Naive B cell (primary cell): Measurements from ENCODE around the gene KCNJ13. TPM values are rescaled to one million over a fixed set of nuclear protein-coding genes. Genes with fewer than 3 reads are reported as not detected.

Source experiments
- ATAC-seq, 2 donors: fragments of 150-1000 bp; cut with Tn5 transposase; 2 replicates each; pipeline ENCODE4 v1.10.0; 2021; ENCODE audit warnings: low read depth in 2 of 2, mild to moderate bottlenecking in 2 of 2, moderate library complexity in 2 of 2
- DNase-seq: peaks from one replicate; pipeline ENCODE4 v3.0.0; 2022
- H3K27ac Mint-ChIP-seq, 6 donors: one replicate each; pipeline ENCODE4 v1.8.0; 2020 to 2022; ENCODE audit warnings: mild to moderate bottlenecking in 6 of 6, mixed read lengths in 6 of 6, moderate library complexity in 5 of 6, inconsistent platforms in 2 of 6
- H3K27me3 Mint-ChIP-seq, 3 donors: one replicate each; pipeline ENCODE4 v1.8.0; 2021 to 2022; ENCODE audit warnings: mixed read lengths in 3 of 3, mild to moderate bottlenecking in 1 of 3
- H3K36me3 Mint-ChIP-seq, 2 donors: one replicate each; pipeline ENCODE4 v1.8.0; 2020 to 2022; ENCODE audit warnings: mixed read lengths in 2 of 2, inconsistent platforms in 1 of 2, mild to moderate bottlenecking in 1 of 2
- H3K4me1 Mint-ChIP-seq, 3 donors: one replicate each; pipeline ENCODE4 v1.8.0; 2020 to 2022; ENCODE audit warnings: mixed read lengths in 3 of 3, inconsistent platforms in 1 of 3, mild to moderate bottlenecking in 1 of 3, moderate library complexity in 1 of 3
- H3K4me3 Mint-ChIP-seq, 8 donors: one replicate each; pipeline ENCODE4 v1.8.0; 2020 to 2022; ENCODE audit warnings: mild to moderate bottlenecking in 8 of 8, mixed read lengths in 8 of 8, moderate library complexity in 8 of 8, inconsistent platforms in 2 of 8
- H3K9me3 Mint-ChIP-seq, 7 donors: one replicate each; pipeline ENCODE4 v1.8.0; 2020 to 2022; ENCODE audit warnings: mixed read lengths in 7 of 7, mild to moderate bottlenecking in 5 of 7, inconsistent platforms in 2 of 7, moderate library complexity in 1 of 7
- polyA plus RNA-seq, 6 donors: library from polyadenylated mRNA; unstranded; fragments of 300-500 nt; fragmentation: Illumina TruSeq; gene quantifications; one replicate each; pipeline ENCODE4 v1.2.3, GENCODE V29; 2021; ENCODE audit warnings: low read depth in 6 of 6

Gene KCNJ13
- polyA plus RNA-seq, 6 donors from 2014 or later: 0.18 to 0.71 (median 0.27) TPM; not detected in 3

GRCh38 chr2:232787806-232788205 lies 11.4 kb upstream of the KCNJ13 start:
- peak overlapping the region in 1 of 6 donors; percentile 39 for H3K27ac Mint-ChIP-seq
- no peaks in the 10 kb centered on the region for H3K9me3 Mint-ChIP-seq
- DNase-seq (no peak), ATAC-seq (no peak)
- no peaks in the 10 kb centered on the region for H3K27me3 Mint-ChIP-seq
- peaks cover 27 to 38% of the 10 kb centered on the region in 2 donors for H3K36me3 Mint-ChIP-seq
- no peak overlapping the region for H3K4me3 Mint-ChIP-seq
- H3K4me1 Mint-ChIP-seq: no peaks in the 10 kb centered on the region

GRCh38 chr2:232783278-232783677 lies 6.9 kb upstream of the KCNJ13 start:
- H3K27ac Mint-ChIP-seq: peak overlapping the region in 1 of 6 donors; percentile 17
- no peaks in the 10 kb centered on the region for H3K4me1 Mint-ChIP-seq
- H3K9me3 Mint-ChIP-seq: no peaks in the 10 kb centered on the region
- ATAC-seq (no peak), DNase-seq (no peak)
- no peaks in the 10 kb centered on the region for H3K27me3 Mint-ChIP-seq
- H3K36me3 Mint-ChIP-seq: peaks cover 9 to 15% of the 10 kb centered on the region in 2 donors
- H3K4me3 Mint-ChIP-seq: no peak overlapping the region

GRCh38 chr2:232781765-232782164 lies 5.4 kb upstream of the KCNJ13 start:
- H3K4me3 Mint-ChIP-seq: no peak overlapping the region
- peaks cover 1 to 9% of the 10 kb centered on the region in 2 donors for H3K36me3 Mint-ChIP-seq

GRCh38 chr2:232779934-232780333 lies 3.6 kb upstream of the KCNJ13 start:
- Mint-ChIP-seq H3K27me3 (no peaks in the 10 kb centered on the region), H3K9me3 (no peaks in the 10 kb centered on the region), H3K4me1 (no peaks in the 10 kb centered on the region), H3K27ac (no peak overlapping the region), H3K36me3 (peaks cover 0 to 6% of the 10 kb centered on the region in 2 donors), H3K4me3 (no peak overlapping the region)
- no peak for ATAC-seq
- DNase-seq: no peak

More at GRCh38 chr2:232781765-232782164, 5.4 kb upstream of the KCNJ13 start:
- H3K9me3 Mint-ChIP-seq: no peaks in the 10 kb centered on the region
- H3K4me1 Mint-ChIP-seq: no peaks in the 10 kb centered on the region
- H3K27me3 Mint-ChIP-seq: no peaks in the 10 kb centered on the region
- ATAC-seq: no peak
- H3K27ac Mint-ChIP-seq: peak overlapping the region in 1 of 6 donors; percentile 59
- DNase-seq: no peak

- Mint-ChIP-seq H3K27ac (peak overlapping the region in 1 of 6 donors; percentile 11), H3K4me1 (no peaks in the 10 kb centered on the region), H3K4me3 (peak overlapping the region in 1 of 8 donors; percentile 74), H3K36me3 (peaks cover 0 to 5% of the 10 kb centered on the region in 2 donors), H3K9me3 (no peaks in the 10 kb centered on the region), H3K27me3 (no peaks in the 10 kb centered on the region)
- ATAC-seq (no peak), DNase-seq (no peak)
Observed at GRCh38 chr2:232779465-232779864, 3.1 kb upstream of the KCNJ13 start.

DNA sequence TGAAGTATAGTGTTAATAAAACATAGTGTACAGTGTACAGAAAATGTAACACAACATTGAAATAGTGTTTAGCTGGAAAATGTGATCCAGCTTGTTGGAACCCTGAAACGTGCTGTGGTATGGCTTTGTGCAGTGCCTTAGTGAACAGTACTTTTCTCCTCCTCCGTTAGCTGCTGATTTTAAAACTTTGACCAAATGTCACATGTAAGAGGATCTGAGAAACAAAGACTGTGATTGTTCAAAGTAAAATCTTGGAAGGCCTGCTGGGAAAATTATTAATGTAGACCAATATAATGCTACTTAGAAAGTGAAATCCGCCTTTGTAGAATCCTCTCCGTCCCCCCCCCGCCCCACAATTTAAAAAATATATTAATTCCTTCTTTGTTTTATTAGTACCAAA lies 911 bp upstream of the KCNJ13 start:
- no peak overlapping the region for H3K27ac Mint-ChIP-seq
- DNase-seq (no peak), ATAC-seq (no peak)

DNA sequence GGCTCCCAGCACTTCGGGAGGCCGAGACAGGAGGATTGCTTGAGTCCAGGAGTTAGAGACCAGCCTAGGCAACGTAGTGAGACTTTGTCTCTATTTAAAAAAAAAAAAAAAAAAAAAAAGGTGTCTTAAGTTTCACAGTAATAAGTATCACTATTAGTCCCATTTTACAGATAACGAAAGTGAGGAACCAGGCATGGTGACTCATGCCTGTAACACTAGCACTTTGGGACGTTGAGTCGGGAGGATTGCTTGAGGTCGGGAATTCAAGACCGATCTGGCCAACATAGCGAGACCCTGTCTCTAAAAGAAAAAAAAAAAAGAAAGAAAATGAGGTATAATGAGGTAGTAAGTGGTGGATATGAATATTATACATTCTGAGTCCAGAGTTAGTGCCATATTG lies 2.5 kb downstream of the KCNJ13 start:
- peaks cover 5 to 7% of the 10 kb centered on the region in 2 donors for H3K36me3 Mint-ChIP-seq
- H3K4me3 Mint-ChIP-seq: peak overlapping the region in 1 of 8 donors; percentile 25
- H3K27me3 Mint-ChIP-seq: no peaks in the 10 kb centered on the region
- DNase-seq: no peak
- peaks cover 16 to 32% (median 24%) of the 10 kb centered on the region in 3 donors for H3K4me1 Mint-ChIP-seq
- ATAC-seq: no peak
- H3K27ac Mint-ChIP-seq: peak overlapping the region in 2 of 6 donors; percentile 61 to 91
- H3K9me3 Mint-ChIP-seq: no peaks in the 10 kb centered on the region

More for the DNA sequence above, 911 bp upstream of the KCNJ13 start:
- Mint-ChIP-seq H3K4me1 (peaks cover 10 to 15% (median 14%) of the 10 kb centered on the region in 3 donors), H3K27me3 (no peaks in the 10 kb centered on the region), H3K36me3 (peaks cover 0 to 5% of the 10 kb centered on the region in 2 donors), H3K4me3 (no peak overlapping the region), H3K9me3 (no peaks in the 10 kb centered on the region)

DNA sequence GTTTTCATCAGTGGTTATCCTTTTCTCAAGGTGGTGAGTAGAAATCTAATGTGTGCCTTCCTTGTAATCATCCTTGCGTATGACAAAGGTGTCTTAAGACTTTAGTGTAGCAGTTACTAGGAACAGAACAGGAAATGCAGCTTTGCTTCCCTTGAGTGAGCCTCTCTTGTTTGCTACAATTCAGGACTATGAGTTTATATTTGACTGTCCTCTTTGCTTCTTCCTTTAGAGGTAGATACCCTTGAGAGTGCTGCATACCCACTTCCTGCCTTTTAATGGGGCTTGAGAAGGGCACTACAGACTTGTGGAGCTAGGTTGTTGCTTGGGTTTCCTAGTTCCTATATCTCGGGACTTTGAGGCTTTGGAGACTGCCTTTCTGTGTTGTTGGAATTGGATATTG lies 3.8 kb downstream of the KCNJ13 start:
- no peaks in the 10 kb centered on the region for H3K27me3 Mint-ChIP-seq

DNA sequence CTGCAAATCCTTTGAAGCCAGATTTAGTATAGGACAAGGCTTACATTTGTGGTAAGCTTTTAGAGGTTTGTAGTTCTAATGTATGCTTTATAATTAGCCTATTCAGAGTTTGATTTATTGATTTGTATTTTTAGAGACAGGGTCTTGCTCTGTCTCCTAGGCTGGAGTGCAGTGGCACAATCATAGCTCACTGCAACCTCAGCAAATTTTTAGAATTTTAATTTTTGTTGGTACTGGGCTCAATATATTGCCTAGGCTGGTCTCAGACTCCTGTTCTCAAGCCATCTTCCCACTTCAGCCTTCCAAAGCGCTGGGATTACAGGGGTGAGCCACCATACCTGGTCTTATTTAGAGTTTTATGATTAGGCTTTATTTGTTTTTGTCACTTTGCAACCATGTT lies 4.5 kb downstream of the KCNJ13 start:
- DNase-seq: no peak
- Mint-ChIP-seq H3K27me3 (no peaks in the 10 kb centered on the region), H3K36me3 (peaks cover 5 to 7% of the 10 kb centered on the region in 2 donors), H3K4me1 (peaks cover 16 to 32% (median 24%) of the 10 kb centered on the region in 3 donors), H3K27ac (peak overlapping the region in 5 of 6 donors; percentile 69 to 93 (median 89)), H3K4me3 (peak overlapping the region in 4 of 8 donors; percentile 35 to 71 (median 50)), H3K9me3 (no peaks in the 10 kb centered on the region)
- ATAC-seq: no peak

More for the DNA sequence above, 3.8 kb downstream of the KCNJ13 start:
- ATAC-seq (peak; percentile 95 to 96), DNase-seq (peak; percentile 30)
- Mint-ChIP-seq H3K27ac (peak overlapping the region; percentile 69 to 93 (median 82)), H3K9me3 (no peaks in the 10 kb centered on the region), H3K4me1 (peaks cover 16 to 32% (median 24%) of the 10 kb centered on the region in 3 donors), H3K36me3 (peaks cover 5 to 7% of the 10 kb centered on the region in 2 donors), H3K4me3 (peak overlapping the region in 7 of 8 donors; percentile 30 to 71 (median 65))

- ATAC-seq (no peak), DNase-seq (no peak)
- H3K27me3 Mint-ChIP-seq: no peaks in the 10 kb centered on the region
- H3K27ac Mint-ChIP-seq: peak overlapping the region in 4 of 6 donors; percentile 39 to 77 (median 66)
- no peaks in the 10 kb centered on the region for H3K9me3 Mint-ChIP-seq
- no peak overlapping the region for H3K4me3 Mint-ChIP-seq
- H3K36me3 Mint-ChIP-seq: peaks cover 5 to 7% of the 10 kb centered on the region in 2 donors
- peaks cover 16 to 32% (median 24%) of the 10 kb centered on the region in 3 donors for H3K4me1 Mint-ChIP-seq
Observed at GRCh38 chr2:232770207-232770606, 6.2 kb downstream of the KCNJ13 start.

DNA sequence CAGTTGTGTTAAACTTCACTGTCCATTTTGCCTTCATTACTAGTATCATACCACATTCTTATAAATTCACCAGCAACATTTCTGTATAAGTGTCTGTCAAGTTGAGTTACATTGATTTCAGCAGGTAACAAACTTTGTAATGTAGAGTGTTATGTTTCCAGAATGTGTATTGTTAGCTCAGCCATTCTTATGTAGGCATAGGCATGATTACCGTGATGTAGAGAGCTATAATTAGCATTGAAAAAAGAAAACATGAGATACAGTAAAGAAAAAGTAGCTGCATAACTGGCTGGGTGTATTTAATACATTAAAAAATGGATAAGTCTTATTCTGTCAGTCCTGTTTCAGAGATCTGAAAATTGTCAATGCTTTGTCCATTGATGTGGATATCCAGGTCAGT lies 8.5 kb downstream of the KCNJ13 start:
- H3K4me1 Mint-ChIP-seq: peaks cover 12 to 23% (median 16%) of the 10 kb centered on the region in 3 donors
- H3K9me3 Mint-ChIP-seq: no peaks in the 10 kb centered on the region
- no peak overlapping the region for H3K4me3 Mint-ChIP-seq
- H3K27ac Mint-ChIP-seq: peak overlapping the region in 2 of 6 donors; percentile 9 to 75
- H3K36me3 Mint-ChIP-seq: peaks cover 0 to 7% of the 10 kb centered on the region in 2 donors
- ATAC-seq (no peak), DNase-seq (no peak)
- no peaks in the 10 kb centered on the region for H3K27me3 Mint-ChIP-seq

GRCh38 chr2:232761301-232761907 lies 15.0 kb downstream of the KCNJ13 start:
- H3K36me3 Mint-ChIP-seq: peaks cover 0 to 7% of the 10 kb centered on the region in 2 donors
- H3K27me3 Mint-ChIP-seq: no peaks in the 10 kb centered on the region
- H3K4me3 Mint-ChIP-seq: no peak overlapping the region
- no peaks in the 10 kb centered on the region for H3K4me1 Mint-ChIP-seq
- no peaks in the 10 kb centered on the region for H3K9me3 Mint-ChIP-seq
- DNase-seq (peak; percentile 23), ATAC-seq (peak in 1 of 2 donors; percentile 45)
- no peak overlapping the region for H3K27ac Mint-ChIP-seq

DNA sequence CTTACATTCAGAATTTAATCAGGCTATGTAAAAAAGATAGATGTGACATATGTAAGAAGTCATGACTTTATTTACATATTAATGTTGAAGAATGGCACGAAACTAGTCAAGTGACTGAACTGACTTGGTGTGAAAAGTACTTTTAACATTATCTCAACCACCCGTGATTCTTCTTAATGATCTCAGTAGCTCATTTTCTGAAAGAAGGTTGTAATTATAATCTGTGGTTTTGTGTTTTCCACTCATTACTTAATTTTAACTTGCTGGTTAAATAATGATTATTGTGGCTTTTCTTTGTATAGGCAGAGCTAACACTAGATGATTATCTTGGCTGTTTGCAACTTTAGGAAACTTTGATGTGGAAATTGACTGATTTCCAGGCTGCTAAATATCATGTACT lies 18.5 kb downstream of the KCNJ13 start:
- H3K4me1 Mint-ChIP-seq: no peaks in the 10 kb centered on the region

DNA sequence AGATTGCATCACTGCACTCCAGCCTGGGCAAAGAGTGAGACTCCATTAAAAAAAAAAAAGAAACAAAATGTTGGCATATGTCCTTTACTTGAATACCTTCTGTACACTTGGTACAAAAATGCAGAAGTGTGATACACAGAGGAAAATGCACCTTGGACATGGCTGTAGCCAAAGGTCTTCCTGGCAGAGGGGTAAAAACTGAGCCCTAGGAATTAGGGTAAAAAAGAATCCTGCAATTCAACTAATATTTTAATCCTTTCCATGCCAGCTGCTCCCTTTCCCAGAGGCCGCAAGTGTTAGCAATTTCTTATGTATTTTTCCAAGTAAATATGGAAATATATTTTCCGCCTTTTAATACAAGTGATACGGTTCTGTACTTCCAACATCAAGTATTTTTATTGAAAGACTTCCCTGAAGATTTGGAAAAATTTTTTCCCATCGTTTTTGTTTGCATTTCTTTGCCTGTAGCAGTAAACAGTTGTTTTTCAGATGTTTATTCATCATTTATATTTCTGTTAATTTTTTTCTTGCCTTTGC lies 26.2 kb downstream of the KCNJ13 start:
- H3K36me3 Mint-ChIP-seq: peaks cover 9 to 24% of the 10 kb centered on the region in 2 donors
- H3K27ac Mint-ChIP-seq: peak overlapping the region in 1 of 6 donors; percentile 35
- ATAC-seq (no peak), DNase-seq (no peak)
- H3K9me3 Mint-ChIP-seq: no peaks in the 10 kb centered on the region
- H3K4me1 Mint-ChIP-seq: no peaks in the 10 kb centered on the region
- no peaks in the 10 kb centered on the region for H3K27me3 Mint-ChIP-seq
- H3K4me3 Mint-ChIP-seq: peak overlapping the region in 1 of 8 donors; percentile 61

More for the DNA sequence above, 18.5 kb downstream of the KCNJ13 start:
- H3K27ac Mint-ChIP-seq: no peak overlapping the region
- H3K27me3 Mint-ChIP-seq: no peaks in the 10 kb centered on the region
- no peaks in the 10 kb centered on the region for H3K9me3 Mint-ChIP-seq
- no peak for ATAC-seq
- no peak for DNase-seq
- no peak overlapping the region for H3K4me3 Mint-ChIP-seq
- H3K36me3 Mint-ChIP-seq: peaks cover 0 to 17% of the 10 kb centered on the region in 2 donors
